AG09319 (cell line): ENCODE data around the gene NT5C1A.

Experiments used
- DNase-seq: peaks from one replicate; pipeline ENCODE4 v3.0.0-alpha.2; 2010; ENCODE audit warnings: low read depth; ENCODE audit errors: extremely low read depth
- TF ChIP-seq, protein P1 (sequence below): IDR thresholded peaks from 2 replicates; pipeline ENCODE4 v1.5.1; 2011; ENCODE audit warnings: low read depth, mild to moderate bottlenecking, inconsistent platforms, low read length, moderate library complexity

Gene NT5C1A

DNA sequence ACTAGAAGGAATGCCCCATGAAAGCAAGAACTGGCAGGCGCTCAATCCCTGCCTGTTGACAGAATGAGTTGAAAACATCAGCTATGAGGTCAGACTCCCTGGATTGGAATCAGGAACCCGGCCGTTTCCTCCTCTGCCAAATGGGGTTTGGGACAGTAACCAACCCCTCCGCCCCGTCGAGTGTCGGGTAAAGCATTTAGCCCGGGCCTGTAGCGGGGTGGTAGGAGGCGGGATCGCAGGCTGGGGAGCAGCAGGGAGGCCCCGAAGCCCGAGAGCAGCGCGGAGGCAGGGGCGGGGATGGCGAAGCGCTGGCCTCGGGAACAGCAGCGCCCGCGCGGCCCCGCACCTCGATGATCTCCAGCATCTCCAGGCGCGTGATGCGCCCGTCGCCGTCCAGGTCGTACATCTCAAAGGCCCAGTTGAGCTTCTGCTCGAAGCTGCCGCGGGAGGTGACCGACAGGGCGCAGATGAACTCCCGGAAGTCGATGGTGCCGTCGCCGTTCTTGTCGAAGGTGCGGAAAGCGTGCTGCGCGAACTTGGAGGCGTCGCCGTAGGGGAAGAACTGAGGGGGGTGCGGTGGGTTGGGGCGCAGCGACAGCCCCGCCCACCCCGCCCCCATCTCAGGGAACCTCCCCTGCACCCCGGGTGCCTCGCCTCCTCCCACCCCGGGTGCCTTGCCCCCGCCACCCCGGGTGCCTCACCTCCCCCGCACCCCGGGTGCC lies 11.8 kb upstream of the NT5C1A start:
- TF ChIP-seq, protein P1, sequence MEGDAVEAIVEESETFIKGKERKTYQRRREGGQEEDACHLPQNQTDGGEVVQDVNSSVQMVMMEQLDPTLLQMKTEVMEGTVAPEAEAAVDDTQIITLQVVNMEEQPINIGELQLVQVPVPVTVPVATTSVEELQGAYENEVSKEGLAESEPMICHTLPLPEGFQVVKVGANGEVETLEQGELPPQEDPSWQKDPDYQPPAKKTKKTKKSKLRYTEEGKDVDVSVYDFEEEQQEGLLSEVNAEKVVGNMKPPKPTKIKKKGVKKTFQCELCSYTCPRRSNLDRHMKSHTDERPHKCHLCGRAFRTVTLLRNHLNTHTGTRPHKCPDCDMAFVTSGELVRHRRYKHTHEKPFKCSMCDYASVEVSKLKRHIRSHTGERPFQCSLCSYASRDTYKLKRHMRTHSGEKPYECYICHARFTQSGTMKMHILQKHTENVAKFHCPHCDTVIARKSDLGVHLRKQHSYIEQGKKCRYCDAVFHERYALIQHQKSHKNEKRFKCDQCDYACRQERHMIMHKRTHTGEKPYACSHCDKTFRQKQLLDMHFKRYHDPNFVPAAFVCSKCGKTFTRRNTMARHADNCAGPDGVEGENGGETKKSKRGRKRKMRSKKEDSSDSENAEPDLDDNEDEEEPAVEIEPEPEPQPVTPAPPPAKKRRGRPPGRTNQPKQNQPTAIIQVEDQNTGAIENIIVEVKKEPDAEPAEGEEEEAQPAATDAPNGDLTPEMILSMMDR = no peak

DNA sequence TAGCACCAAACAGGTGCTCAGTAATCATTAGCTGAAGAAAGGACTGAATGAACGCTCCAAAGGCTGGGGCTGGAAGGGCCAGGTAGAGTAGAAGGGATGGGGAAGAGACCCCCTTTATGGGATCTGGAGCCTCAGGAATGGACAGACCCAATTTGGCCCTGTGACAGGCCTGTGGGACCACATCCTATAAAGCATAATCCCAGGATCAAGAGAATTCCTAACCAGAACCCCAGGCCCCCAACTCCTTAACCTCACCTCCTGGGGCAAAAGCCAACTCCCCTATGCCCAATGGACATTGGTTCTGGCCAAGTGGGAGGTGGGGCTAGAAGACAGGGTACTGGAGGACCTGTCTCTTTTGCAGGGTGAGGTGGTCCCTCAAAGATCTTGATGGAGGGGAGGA lies 10.1 kb upstream of the NT5C1A start:
- DNase-seq = no peak
- TF ChIP-seq, protein P1 = no peak

More for the DNA sequence above, 11.8 kb upstream of the NT5C1A start:
- no peak for DNase-seq

DNA sequence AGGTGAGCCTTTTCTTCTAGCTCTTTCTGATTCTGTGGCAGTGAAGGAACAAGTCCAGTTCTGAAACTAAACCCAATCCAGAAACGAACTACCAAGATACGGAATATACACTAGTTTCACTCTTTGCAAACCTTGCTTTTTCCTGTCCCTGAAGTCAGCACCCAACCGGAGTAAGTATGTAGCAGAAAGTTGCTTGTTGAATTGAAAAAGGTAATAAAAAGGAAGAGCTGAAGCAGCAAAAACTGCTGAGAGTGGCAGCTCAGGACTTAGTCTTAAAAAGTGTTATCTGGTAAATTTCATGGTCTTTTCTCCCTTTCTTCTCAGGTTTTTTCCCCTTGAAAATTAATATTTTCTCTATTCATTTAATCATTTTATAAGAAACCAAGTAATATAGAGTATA lies 9.4 kb upstream of the NT5C1A start:
- no peak for DNase-seq
- TF ChIP-seq, protein P1 = no peak

DNA sequence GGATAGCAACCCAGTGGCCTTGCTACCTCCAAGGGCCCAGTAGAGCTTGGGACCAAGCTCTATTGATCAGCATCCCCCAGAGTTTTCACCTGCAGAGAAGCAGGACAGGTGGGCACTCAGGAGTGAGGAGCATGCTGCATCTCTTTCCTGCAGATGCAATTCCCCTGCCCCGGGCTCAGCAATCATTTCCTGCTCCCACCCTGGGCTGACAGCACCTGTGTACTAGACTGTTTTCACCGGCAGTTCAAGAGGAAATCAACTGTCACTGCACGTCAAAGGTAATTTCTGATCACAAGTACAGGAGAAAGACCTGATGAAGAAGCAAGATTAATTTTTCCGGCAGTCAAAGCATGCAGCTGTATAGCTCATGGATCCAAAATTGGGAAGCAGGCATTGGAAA lies 8.8 kb upstream of the NT5C1A start:
- DNase-seq = no peak
- TF ChIP-seq, protein P1 = no peak

DNA sequence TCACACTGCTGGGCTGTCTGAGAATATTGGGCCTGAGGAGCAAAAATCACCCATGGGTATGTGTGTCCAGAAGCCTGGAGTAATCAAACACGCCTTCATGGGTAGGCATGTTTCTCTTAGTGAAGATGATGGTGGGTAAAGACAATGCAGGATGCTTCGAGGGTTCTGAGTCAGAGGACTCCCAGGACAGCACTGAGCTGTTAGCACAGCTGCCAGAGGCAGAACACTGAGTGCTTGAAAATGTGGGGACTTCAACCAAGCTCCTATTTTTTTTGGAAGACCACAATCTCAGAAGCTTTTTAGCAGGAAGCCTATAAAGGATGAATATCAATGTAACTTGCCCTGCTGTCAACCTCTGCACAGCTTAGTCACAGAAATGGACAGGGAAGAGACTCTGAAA lies 7.9 kb upstream of the NT5C1A start:
- DNase-seq = no peak
- TF ChIP-seq, protein P1 = no peak

DNA sequence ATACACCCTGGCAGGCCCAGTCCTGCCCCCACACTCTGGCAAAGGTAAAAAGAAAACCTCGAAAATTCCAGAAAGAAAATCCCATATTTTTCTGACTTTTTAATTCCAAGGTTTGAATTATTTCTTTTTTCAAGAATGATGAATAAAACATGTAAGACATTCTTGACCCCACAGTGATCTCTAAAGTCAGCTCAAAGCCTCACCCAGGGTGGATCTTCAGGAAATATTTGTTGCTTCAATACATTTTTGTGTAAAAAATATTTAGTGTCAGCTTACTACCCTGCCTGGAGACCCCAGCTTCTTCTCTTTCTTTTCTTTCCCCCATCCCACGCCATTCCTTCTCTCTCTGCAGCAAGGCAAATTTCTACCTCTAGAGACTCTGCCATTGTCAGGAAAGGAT lies 7.0 kb upstream of the NT5C1A start:
- no peak for DNase-seq
- TF ChIP-seq, protein P1 = no peak

DNA sequence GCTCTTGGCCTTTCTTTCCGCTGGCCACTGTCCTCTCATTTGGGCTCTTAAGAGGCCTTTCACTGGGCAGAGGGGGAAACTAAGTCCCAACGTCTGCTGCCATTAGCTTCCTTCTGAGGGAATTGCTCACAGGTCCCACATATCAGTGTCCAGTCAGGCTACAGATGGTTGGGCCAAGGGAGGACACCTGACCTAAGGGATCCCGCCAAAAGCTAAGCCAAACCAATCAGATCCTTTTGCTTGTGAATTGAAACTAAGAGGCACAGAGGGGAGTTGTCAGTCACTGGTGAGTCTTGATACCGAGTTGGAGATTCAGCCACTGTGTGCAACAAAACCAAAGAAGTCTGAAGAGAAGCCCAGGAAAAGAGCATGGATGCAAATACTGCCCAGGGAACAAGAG lies 5.7 kb upstream of the NT5C1A start:
- TF ChIP-seq, protein P1 = no peak
- DNase-seq = no peak
